Activated CD4-positive, alpha-beta memory T cell treated with anti-CD3 and anti-CD28 coated beads for 36 hours (primary cell): ENCODE measurements around the gene USP19. TPM values are rescaled to one million over a fixed set of nuclear protein-coding genes. Genes with fewer than 3 reads are reported as not detected.

ENCODE experiments used
- CTCF ChIA-PET: fragments of 350-600 bp; sonication (Branson Sonifier 250); formaldehyde crosslinking; loops from one replicate; lab custom pipeline; 2021; ENCODE audit warnings: antibody characterized with exemption, inconsistent platforms; lab: Charles Lee
- POLR2A ChIA-PET: fragments of 350-600 bp; sonication (Branson Sonifier 250); formaldehyde crosslinking; loops from one replicate; lab custom pipeline; 2021; ENCODE audit warnings: antibody characterized with exemption; lab: Charles Lee
- DNase-seq: peaks from one replicate; pipeline ENCODE4 v3.0.0-alpha.2; 2020
- H3K27ac Mint-ChIP-seq: one replicate; pipeline ENCODE4 v1.8.0; 2021; ENCODE audit warnings: mixed read lengths
- H3K27me3 Mint-ChIP-seq: one replicate; pipeline ENCODE4 v1.8.0; 2021; ENCODE audit warnings: mixed read lengths
- H3K36me3 Mint-ChIP-seq: one replicate; pipeline ENCODE4 v1.8.0; 2021; ENCODE audit warnings: mixed read lengths
- H3K4me1 Mint-ChIP-seq: one replicate; pipeline ENCODE4 v1.8.0; 2021; ENCODE audit warnings: low read depth, mixed read lengths
- H3K4me3 Mint-ChIP-seq: one replicate; pipeline ENCODE4 v1.8.0; 2021; ENCODE audit warnings: mild to moderate bottlenecking, mixed read lengths
- H3K9me3 Mint-ChIP-seq: one replicate; pipeline ENCODE4 v1.8.0; 2021; ENCODE audit warnings: mixed read lengths
- intact Hi-C: fragments of 100-400 bp; cut with micrococcal nuclease; formaldehyde crosslinking; loops from one replicate; pipeline ENCODE4 v1.15.1; 2023
- total RNA-seq, 2 experiments: library from RNA; stranded (reverse); gene quantifications; one replicate each; pipeline ENCODE4 v1.2.3, GENCODE V29; 2021

Gene USP19
- total RNA-seq, 2 experiments from 2014 or later: 44.1 to 45.3 TPM

DNA sequence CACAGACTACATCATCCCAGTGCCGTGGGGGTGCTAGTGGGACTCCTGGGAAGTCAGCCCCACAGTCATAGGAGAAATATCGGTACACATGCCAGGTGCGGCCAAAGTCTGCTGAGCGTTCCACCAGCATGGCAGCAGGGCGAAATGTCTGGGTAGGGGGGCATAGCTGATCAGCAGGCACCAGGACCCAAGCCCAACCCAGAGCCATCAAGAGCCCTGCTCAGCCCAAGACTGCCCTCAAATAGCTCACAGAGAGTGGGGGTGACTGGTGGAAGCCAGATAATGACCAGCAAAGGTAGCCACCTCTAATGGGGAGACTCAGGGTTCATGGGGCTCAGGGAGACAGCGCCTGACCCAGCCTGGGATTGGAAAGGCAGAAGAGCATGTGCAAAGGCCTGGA, 11.0 kb upstream of the USP19 start:
- CTCF ChIA-PET: no interaction called here
- POLR2A ChIA-PET: interaction anchor here (0.9 kb wide), 1 partner anchor 31 kb away, joined by 3 read pairs; no protein-coding TSS in a partner anchor
- Mint-ChIP-seq H3K9me3 (no peaks in the 10 kb centered on the region), H3K36me3 (no peaks in the 10 kb centered on the region), H3K4me3 (no peak overlapping the region), H3K4me1 (no peaks in the 10 kb centered on the region), H3K27ac (no peak overlapping the region), H3K27me3 (peaks cover 15% of the 10 kb centered on the region)
- DNase-seq: no peak
- intact Hi-C loops: no loop called here

DNA sequence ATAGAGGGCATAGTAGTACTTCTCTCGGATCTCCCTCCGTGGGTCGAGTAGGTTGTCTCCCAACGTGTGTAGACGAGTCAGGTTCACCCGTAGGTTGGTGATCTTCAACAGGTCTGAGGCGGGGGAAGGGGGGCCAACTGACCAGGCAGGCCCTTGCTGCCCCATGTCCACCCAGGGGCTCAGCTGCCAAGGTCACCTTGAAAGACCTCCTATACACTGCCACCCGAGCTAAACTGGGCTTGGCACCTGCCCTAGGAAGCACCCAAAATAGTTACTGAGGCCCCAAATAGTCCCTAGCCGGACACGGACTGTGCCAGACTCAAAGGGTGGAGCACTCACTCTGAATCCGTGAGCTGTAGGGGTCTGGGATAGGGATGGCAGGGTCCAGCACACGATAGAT, 10.4 kb upstream of the USP19 start:
- no peak overlapping the region for H3K4me3 Mint-ChIP-seq
- H3K4me1 Mint-ChIP-seq: no peaks in the 10 kb centered on the region
- no peaks in the 10 kb centered on the region for H3K9me3 Mint-ChIP-seq
- no peak overlapping the region for H3K27ac Mint-ChIP-seq
- intact Hi-C loops: no loop called here
- ChIA-PET CTCF (no interaction called here), POLR2A (interaction anchor here (0.9 kb wide), 1 partner anchor 31 kb away, joined by 3 read pairs; no protein-coding TSS in a partner anchor)
- peaks cover 14% of the 10 kb centered on the region for H3K27me3 Mint-ChIP-seq
- no peaks in the 10 kb centered on the region for H3K36me3 Mint-ChIP-seq
- DNase-seq: no peak

DNA sequence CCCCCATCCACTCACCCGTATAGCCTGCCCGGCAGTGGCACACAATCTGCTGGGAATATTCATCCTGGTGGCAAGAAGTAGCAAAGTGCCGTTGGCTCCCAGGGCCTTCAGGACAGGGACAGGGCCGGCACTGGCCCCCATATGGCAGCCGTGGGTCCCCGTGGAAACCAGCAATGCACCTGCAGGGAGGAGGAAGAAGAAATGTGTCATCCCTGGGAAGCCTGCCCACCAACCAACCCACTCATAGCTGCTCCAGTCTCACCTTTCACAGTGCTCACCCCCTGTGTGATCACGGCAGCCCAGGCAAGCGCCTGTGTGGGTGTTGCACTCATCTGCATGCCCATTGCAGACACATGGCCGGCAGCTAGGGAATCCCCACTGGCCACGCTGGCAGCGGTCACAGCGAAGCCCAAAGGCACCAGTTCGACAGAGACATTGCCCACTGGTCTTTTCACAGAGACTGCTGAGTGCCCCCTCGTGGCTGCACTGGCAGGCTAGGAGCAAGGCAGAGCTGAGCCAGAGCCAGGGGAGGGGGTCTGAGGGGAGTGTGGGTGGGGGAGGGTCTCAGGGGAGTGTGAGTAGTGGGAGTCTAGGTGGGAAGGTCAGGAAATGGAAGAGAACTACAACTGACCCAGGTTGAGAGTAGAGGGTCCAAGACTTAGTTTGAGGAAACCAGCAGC, 4.5 kb upstream of the USP19 start:
- H3K4me3 Mint-ChIP-seq: no peak overlapping the region
- ChIA-PET POLR2A (no interaction called here), CTCF (interaction anchor here (1.5 kb wide), 1 partner anchor 31 kb away, joined by 3 read pairs; the partner anchor contains the start of gene QRICH1)
- H3K27me3 Mint-ChIP-seq: no peaks in the 10 kb centered on the region
- peaks cover 6% of the 10 kb centered on the region for H3K4me1 Mint-ChIP-seq
- H3K36me3 Mint-ChIP-seq: no peaks in the 10 kb centered on the region
- intact Hi-C loops: loop anchor here (5.0 kb wide), 1 partner anchor 42 kb away; the partner anchor contains the start of gene CCDC71
- no peak for DNase-seq
- no peaks in the 10 kb centered on the region for H3K9me3 Mint-ChIP-seq
- no peak overlapping the region for H3K27ac Mint-ChIP-seq

- intact Hi-C loops: loop anchor here (5.0 kb wide), 1 partner anchor 43 kb away; the partner anchor contains the start of gene CCDC71
- Mint-ChIP-seq H3K4me1 (peaks cover 12% of the 10 kb centered on the region), H3K4me3 (no peak overlapping the region), H3K27me3 (no peaks in the 10 kb centered on the region), H3K9me3 (no peaks in the 10 kb centered on the region), H3K36me3 (no peaks in the 10 kb centered on the region), H3K27ac (no peak overlapping the region)
- ChIA-PET CTCF (interaction anchor here (1.5 kb wide), 1 partner anchor 30 kb away, joined by 3 read pairs; the partner anchor contains the start of gene QRICH1), POLR2A (no interaction called here)
- no peak for DNase-seq
Observed at GRCh38 chr3:49124203-49124602, 3.6 kb upstream of the USP19 start.

DNA sequence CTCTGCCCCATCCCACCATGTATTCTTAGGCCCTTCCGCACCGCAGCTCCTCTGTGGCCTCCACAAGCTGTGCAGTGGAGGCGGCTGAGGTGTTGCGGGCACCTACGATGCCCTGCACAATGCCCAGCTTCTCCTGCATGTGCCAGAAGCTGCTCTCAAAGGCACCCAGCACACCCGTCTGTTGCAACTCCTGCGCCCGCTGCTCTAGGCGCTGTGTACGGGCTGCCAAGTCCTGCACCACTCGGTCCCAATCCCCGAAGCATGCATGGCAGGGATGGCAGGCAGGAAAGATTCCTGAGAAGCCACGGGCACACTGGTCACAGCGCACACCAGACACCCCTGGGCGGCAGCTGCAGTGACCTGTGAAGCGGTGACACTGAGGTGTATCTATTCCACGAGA, 3.1 kb upstream of the USP19 start:
- intact Hi-C loops: loop anchor here (5.0 kb wide), 1 partner anchor 44 kb away; the partner anchor contains the start of gene CCDC71
- H3K4me3 Mint-ChIP-seq: no peak overlapping the region
- peaks cover 3% of the 10 kb centered on the region for H3K36me3 Mint-ChIP-seq
- H3K27ac Mint-ChIP-seq: no peak overlapping the region
- H3K4me1 Mint-ChIP-seq: peaks cover 16% of the 10 kb centered on the region
- POLR2A ChIA-PET: no interaction called here
- no peaks in the 10 kb centered on the region for H3K9me3 Mint-ChIP-seq
- CTCF ChIA-PET: no interaction called here
- no peak for DNase-seq
- no peaks in the 10 kb centered on the region for H3K27me3 Mint-ChIP-seq

DNA sequence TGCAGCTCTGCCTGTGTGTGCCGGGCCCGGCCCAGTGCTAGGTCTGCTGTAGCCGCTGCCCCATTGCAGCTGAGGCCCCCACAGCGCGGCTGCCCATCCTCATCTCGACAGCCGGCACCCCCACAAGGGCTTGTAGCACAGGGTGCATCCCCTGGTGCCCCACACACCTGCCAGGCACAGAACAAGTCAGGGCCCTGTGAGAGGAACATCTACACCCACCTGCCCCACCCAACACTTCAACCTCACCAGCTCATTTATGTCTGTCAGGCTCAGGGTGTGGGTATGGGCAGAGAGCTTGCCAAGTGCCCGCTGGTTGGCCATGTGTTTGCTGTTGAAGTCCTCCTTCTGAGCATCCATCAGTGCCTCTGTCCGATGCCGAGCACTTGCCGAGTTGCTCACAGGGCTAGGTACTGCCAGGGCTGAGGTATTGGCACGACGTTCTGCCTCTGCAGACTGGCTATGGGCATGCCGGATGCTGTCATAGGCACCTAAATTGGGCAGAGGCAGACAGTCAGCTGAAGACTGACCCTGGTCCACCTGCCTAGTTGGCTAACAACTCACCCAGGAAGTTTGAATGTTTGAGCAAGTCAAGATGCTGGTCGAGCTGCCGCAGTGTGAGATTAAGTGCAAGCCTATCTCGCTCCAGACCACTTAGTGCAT, 2.4 kb upstream of the USP19 start:
- Mint-ChIP-seq H3K9me3 (no peaks in the 10 kb centered on the region), H3K4me3 (no peak overlapping the region), H3K4me1 (peaks cover 16% of the 10 kb centered on the region), H3K27me3 (no peaks in the 10 kb centered on the region), H3K27ac (no peak overlapping the region), H3K36me3 (peaks cover 6% of the 10 kb centered on the region)
- CTCF ChIA-PET: no interaction called here
- intact Hi-C loops: loop anchor here (5.0 kb wide), 1 partner anchor 44 kb away; the partner anchor contains the start of gene CCDC71
- POLR2A ChIA-PET: no interaction called here
- DNase-seq: no peak

- CTCF ChIA-PET: no interaction called here
Observed at GRCh38 chr3:49122451-49122850, 1.8 kb upstream of the USP19 start.

DNA sequence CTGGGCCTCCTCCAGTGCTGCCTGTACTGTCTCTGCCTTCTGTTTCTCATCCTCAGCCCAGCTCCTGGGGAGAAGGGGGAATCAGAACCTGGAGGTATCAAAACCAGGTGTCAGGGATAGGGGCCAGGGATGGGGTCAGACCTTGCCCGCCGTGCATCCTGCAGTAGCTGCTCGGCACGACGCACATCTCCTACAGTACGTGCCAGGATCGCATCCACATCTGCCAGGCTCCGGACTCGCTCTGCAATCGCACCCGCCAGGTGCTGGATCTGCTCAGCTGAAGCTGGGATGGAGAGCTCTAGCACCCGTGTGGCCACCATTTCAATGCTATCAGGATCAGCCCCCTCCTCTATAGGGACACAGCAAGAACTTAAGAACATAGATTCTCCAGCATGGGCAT, 1.4 kb upstream of the USP19 start:
- H3K36me3 Mint-ChIP-seq: peaks cover 10% of the 10 kb centered on the region
- CTCF ChIA-PET: interaction anchor here (0.7 kb wide), 1 partner anchor 49 kb away, joined by 3 read pairs; the partner anchor contains the start of gene KLHDC8B
- no peak for DNase-seq
- intact Hi-C loops: loop anchor here (5.0 kb wide), 1 partner anchor 45 kb away; the partner anchor contains the start of gene CCDC71
- no peaks in the 10 kb centered on the region for H3K9me3 Mint-ChIP-seq
- peak overlapping the region; percentile 76 for H3K27ac Mint-ChIP-seq
- no peaks in the 10 kb centered on the region for H3K27me3 Mint-ChIP-seq
- peaks cover 16% of the 10 kb centered on the region for H3K4me1 Mint-ChIP-seq
- H3K4me3 Mint-ChIP-seq: no peak overlapping the region
- POLR2A ChIA-PET: interaction anchor here (2.8 kb wide), 1 partner anchor 28 kb away, joined by 20 read pairs; the partner anchor contains the start of gene QRICH1

More at GRCh38 chr3:49122451-49122850, 1.8 kb upstream of the USP19 start:
- H3K4me3 Mint-ChIP-seq: no peak overlapping the region
- DNase-seq: no peak
- H3K36me3 Mint-ChIP-seq: peaks cover 10% of the 10 kb centered on the region
- intact Hi-C loops: loop anchor here (5.0 kb wide), 1 partner anchor 45 kb away; the partner anchor contains the start of gene CCDC71
- POLR2A ChIA-PET: no interaction called here
- peak overlapping the region; percentile 76 for H3K27ac Mint-ChIP-seq
- H3K9me3 Mint-ChIP-seq: no peaks in the 10 kb centered on the region
- no peaks in the 10 kb centered on the region for H3K27me3 Mint-ChIP-seq
- peaks cover 16% of the 10 kb centered on the region for H3K4me1 Mint-ChIP-seq

- no peak for DNase-seq
Observed at GRCh38 chr3:49121132-49121736, 611 bp upstream of the USP19 start.

DNA sequence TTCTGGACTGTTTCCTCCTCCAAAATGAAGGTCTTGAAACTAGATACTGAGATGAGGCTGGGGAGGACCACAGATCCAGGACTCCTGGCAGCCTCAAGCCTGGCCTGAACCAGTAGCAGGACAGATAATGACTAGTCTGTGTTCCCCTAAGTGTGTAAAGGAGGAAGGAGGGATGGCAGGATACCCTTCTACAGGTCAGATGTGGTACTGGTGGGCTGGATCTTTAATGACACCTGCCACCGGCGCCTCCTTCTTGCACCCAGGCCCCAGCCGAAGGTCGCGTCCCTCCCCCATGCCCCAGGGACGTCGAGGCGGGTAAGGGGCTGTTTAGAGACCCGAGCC, 556 bp downstream of the USP19 start:
- peak overlapping the region; percentile 86 for H3K27ac Mint-ChIP-seq
- H3K4me1 Mint-ChIP-seq: peaks cover 16% of the 10 kb centered on the region
- intact Hi-C loops: loop anchor here (1.0 to 5.0 kb wide), 3 partner anchors 15 to 47 kb away; partner anchors contain the start of genes CCDC71, QARS1 and QRICH1
- peak overlapping the region; percentile 85 for H3K4me3 Mint-ChIP-seq
- POLR2A ChIA-PET: interaction anchor here (0.6 to 2.8 kb wide), 5 partner anchors 27 to 98 kb away, joined by 3 to 20 read pairs (median 3); partner anchors contain the start of genes IMPDH2, NDUFAF3 and QRICH1
- DNase-seq: peak; percentile 24
- no peaks in the 10 kb centered on the region for H3K27me3 Mint-ChIP-seq
- peaks cover 25% of the 10 kb centered on the region for H3K36me3 Mint-ChIP-seq
- CTCF ChIA-PET: interaction anchor here (1.0 to 2.3 kb wide), 5 partner anchors 26 to 112 kb away, joined by 3 to 14 read pairs (median 4); partner anchors contain the start of genes KLHDC8B, QRICH1 and WDR6
- no peaks in the 10 kb centered on the region for H3K9me3 Mint-ChIP-seq

More at GRCh38 chr3:49121132-49121736, 611 bp upstream of the USP19 start:
- intact Hi-C loops: loop anchor here (2.0 to 5.0 kb wide), 2 partner anchors 16 to 46 kb away; partner anchors contain the start of genes CCDC71 and QARS1
- no peaks in the 10 kb centered on the region for H3K27me3 Mint-ChIP-seq
- ChIA-PET CTCF (interaction anchor here (0.7 to 2.3 kb wide), 5 partner anchors 27 to 114 kb away, joined by 3 to 14 read pairs (median 4); partner anchors contain the start of genes KLHDC8B, QRICH1 and WDR6), POLR2A (interaction anchor here (0.7 to 2.8 kb wide), 4 partner anchors 10 to 99 kb away, joined by 3 to 20 read pairs (median 4); partner anchors contain the start of genes IMPDH2, NDUFAF3 and QRICH1)
- H3K4me3 Mint-ChIP-seq: peak overlapping the region; percentile 85
- no peaks in the 10 kb centered on the region for H3K9me3 Mint-ChIP-seq
- H3K27ac Mint-ChIP-seq: peak overlapping the region; percentile 76
- H3K36me3 Mint-ChIP-seq: peaks cover 14% of the 10 kb centered on the region
- H3K4me1 Mint-ChIP-seq: peaks cover 16% of the 10 kb centered on the region

DNA sequence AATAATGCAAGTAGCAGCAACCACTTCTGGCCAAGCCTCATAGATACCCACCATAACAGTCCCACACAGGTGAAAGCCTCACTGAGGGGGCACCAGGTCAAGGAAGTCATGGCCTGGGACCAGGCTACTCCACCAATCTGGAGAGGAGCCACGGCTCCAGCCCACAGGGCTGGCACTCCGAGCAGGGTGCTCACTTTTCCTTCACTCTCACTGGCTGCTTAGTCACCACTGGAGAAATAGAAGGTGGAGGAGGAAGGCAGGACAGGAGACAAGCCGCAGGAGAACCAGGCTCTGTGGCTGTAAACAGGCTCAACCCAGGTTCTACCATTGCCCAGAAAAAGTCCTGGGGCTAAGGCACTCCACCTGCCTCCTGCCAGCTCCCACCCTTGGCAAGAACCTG, 1.2 kb downstream of the USP19 start:
- ChIA-PET POLR2A (interaction anchor here (2.8 kb wide), 1 partner anchor 26 kb away, joined by 20 read pairs; the partner anchor contains the start of gene QRICH1), CTCF (interaction anchor here (2.0 to 2.3 kb wide), 2 partner anchors 25 to 51 kb away, joined by 8 to 14 read pairs; partner anchors contain the start of genes KLHDC8B and QRICH1)
- H3K4me1 Mint-ChIP-seq: peaks cover 16% of the 10 kb centered on the region
- DNase-seq: no peak
- intact Hi-C loops: no loop called here
- peak overlapping the region; percentile 85 for H3K4me3 Mint-ChIP-seq
- H3K9me3 Mint-ChIP-seq: no peaks in the 10 kb centered on the region
- peak overlapping the region; percentile 86 for H3K27ac Mint-ChIP-seq
- no peaks in the 10 kb centered on the region for H3K27me3 Mint-ChIP-seq
- H3K36me3 Mint-ChIP-seq: peaks cover 26% of the 10 kb centered on the region
